Measurements from ENCODE around the gene DNM3. TPM values are rescaled to one million over a fixed set of nuclear protein-coding genes. Genes with fewer than 3 reads are reported as not detected.
A peak's percentile ranks its signal among the peaks of the same experiment; 100 is the strongest.

DNM3 gene
- total and polyA plus RNA-seq, 9 of the 15 experiments (the other 6 are each of a cell fraction or from before 2014, with no cell fraction given), result 0.08 to 0.36 (median 0.22) TPM; not detected in 1

DNA sequence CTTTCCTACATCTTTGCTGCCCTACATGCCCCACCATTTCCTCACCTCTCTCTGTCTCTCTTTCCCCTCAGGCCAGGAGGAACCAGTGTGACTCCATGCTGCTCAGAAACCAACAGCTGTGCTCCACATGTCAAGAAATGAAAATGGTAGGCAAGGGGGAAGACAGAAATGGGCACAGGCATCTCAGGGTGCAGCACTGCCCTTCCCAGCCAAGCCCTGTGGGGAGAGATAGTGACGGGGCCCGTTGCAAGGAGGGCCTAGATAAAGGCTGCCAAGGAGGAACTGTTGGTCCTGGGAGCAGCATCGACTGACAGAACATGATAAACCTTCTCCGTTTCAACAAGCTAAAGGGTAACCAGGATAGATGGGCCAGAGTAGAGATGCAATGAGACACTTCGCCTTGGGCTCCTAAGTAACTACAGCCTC lies 615.1 kb downstream of the DNM3 start (continued):
- TF ChIP-seq BHLHE40 (IDR thresholded peaks at IDR 0.05; ENCODE audit: low read length) (peak; percentile 55; the same call in 1 of the 2 replicates), TEAD2 (tag; IDR thresholded peaks at IDR 0.05) (no peak), BCL6 (CRISPR knock-in tag; IDR thresholded peaks at IDR 0.05) (no peak), CBFA2T2 (conservative IDR thresholded peaks at IDR 0.05) (peak; percentile 94), TEAD4 (IDR thresholded peaks at IDR 0.05; ENCODE audit: low read length) (peak; percentile 92), TEAD4 (CRISPR knock-in tag; IDR thresholded peaks at IDR 0.05; ENCODE audit: borderline replicate concordance) (no peak), MEF2D (tag; conservative IDR thresholded peaks at IDR 0.05; ENCODE audit: low read depth) (0 out of 2 replicates have a peak, but pooled peaks have one; percentile 60), LEF1 (IDR thresholded peaks at IDR 0.05) (peak; percentile 47; the same call in 1 of the 2 replicates), DPF2 (IDR thresholded peaks at IDR 0.05) (peak; percentile 94), NR2C1 (IDR thresholded peaks at IDR 0.05) (no peak), NR2C1 (tag; IDR thresholded peaks at IDR 0.05) (peak; percentile 73), TRIM28 (IDR thresholded peaks at IDR 0.05) (no peak), MCM7 (IDR thresholded peaks at IDR 0.05) (no peak), ERF (CRISPR knock-in tag; IDR thresholded peaks at IDR 0.05) (peak; percentile 96), MEIS2 (IDR thresholded peaks at IDR 0.05; ENCODE audit: partially characterized antibody) (peak; percentile 81), ZBTB17 (CRISPR knock-in tag; IDR thresholded peaks at IDR 0.05) (peak; percentile 85; the same call in 1 of the 2 replicates), PTRF (tag; IDR thresholded peaks at IDR 0.05) (peak; percentile 65), POLR3A (IDR thresholded peaks at IDR 0.05; ENCODE audit: borderline replicate concordance, extremely low read depth, insufficient read depth, insufficient read length) (no peak)
- TF ChIP-seq, protein P1, sequence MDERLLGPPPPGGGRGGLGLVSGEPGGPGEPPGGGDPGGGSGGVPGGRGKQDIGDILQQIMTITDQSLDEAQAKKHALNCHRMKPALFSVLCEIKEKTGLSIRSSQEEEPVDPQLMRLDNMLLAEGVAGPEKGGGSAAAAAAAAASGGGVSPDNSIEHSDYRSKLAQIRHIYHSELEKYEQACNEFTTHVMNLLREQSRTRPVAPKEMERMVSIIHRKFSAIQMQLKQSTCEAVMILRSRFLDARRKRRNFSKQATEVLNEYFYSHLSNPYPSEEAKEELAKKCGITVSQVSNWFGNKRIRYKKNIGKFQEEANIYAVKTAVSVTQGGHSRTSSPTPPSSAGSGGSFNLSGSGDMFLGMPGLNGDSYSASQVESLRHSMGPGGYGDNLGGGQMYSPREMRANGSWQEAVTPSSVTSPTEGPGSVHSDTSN (CRISPR knock-in tag; IDR thresholded peaks at IDR 0.05; ENCODE audit: low read depth), result no peak
- TF ChIP-seq, protein P1 (tag; conservative IDR thresholded peaks at IDR 0.05; ENCODE audit: low read depth), result peak; percentile 66
- TF ChIP-seq, protein P2, sequence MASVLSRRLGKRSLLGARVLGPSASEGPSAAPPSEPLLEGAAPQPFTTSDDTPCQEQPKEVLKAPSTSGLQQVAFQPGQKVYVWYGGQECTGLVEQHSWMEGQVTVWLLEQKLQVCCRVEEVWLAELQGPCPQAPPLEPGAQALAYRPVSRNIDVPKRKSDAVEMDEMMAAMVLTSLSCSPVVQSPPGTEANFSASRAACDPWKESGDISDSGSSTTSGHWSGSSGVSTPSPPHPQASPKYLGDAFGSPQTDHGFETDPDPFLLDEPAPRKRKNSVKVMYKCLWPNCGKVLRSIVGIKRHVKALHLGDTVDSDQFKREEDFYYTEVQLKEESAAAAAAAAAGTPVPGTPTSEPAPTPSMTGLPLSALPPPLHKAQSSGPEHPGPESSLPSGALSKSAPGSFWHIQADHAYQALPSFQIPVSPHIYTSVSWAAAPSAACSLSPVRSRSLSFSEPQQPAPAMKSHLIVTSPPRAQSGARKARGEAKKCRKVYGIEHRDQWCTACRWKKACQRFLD (CRISPR knock-in tag; IDR thresholded peaks at IDR 0.05), result peak; percentile 96
- TF ChIP-seq, protein P3, sequence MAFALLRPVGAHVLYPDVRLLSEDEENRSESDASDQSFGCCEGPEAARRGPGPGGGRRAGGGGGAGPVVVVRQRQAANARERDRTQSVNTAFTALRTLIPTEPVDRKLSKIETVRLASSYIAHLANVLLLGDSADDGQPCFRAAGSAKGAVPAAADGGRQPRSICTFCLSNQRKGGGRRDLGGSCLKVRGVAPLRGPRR (CRISPR knock-in tag; IDR thresholded peaks at IDR 0.05), result 0 out of 2 replicates have a peak, but pooled peaks have one; percentile 64
